Measurements from ENCODE around the gene ZNF519. TPM values are rescaled to one million over a fixed set of nuclear protein-coding genes. Genes with fewer than 3 reads are reported as not detected.

ZNF519 gene
- total RNA-seq, 2 donors from 2014 or later, result 2.6 to 4.7 TPM

Other genes with a start within 250 kb of the ZNF519 start
- not detected for gene MC2R, start 216.9 kb downstream of the ZNF519 start, total RNA-seq

Data from left colon (tissue), 2 donors.